K562 (cell line): Measurements from ENCODE around the gene GCN1. TPM values are rescaled to one million over a fixed set of nuclear protein-coding genes. Genes with fewer than 3 reads are reported as not detected.

Experiments used
- ATAC-seq: fragments of 200-7000 bp; cut with Tn5 transposase; 3 replicates; pipeline ENCODE4 v1.9.1; 2020; ENCODE audit warnings: moderate library complexity
- BruUV-seq: library from RNA; stranded (reverse); fragments of 400-500 nt; replicated peaks from 2 replicates; lab custom pipeline; 2021; lab: Mats Ljungman, UMichigan
- CTCF ChIA-PET: fragments of 300-600 bp; formaldehyde crosslinking; extraction: SDS; loops from one replicate; lab custom pipeline; 2021; ENCODE audit warnings: low intra/inter-chr PET ratio; lab: Yijun Ruan, JAX
- POLR2A ChIA-PET: fragments of 300-600, 350-650 bp; sonication (Branson Sonifier 250); formaldehyde crosslinking; extraction: SDS; loops from one replicate; lab custom pipeline; 2021; ENCODE audit warnings: antibody characterized with exemption, inconsistent platforms; lab: Yijun Ruan, JAX
- DNase-seq, 4 experiments: peaks; one replicate each; pipeline versions ENCODE4 v3.0.0 to v3.0.0-alpha.2; 2011 to 2018; ENCODE audit warnings: low spot score in 3 of 4, mixed read lengths in 3 of 4; ENCODE audit errors: extremely low read depth in 1 of 4
- FAIRE-seq: peaks from 2 replicates; lab custom pipeline; 2011; peaks lifted over from hg19 to GRCh38; lab: Jason Lieb, UNC
- H2AFZ ChIP-seq: 2 replicates; pipeline ENCODE4 v1.6.0; 2011; ENCODE audit warnings: low read depth, low read length, control low read depth, inconsistent platforms
- H3K27ac ChIP-seq: fragments of 200-600 bp; 3 replicates; pipeline ENCODE4 v1.8.0; 2011; ENCODE audit warnings: low read depth, mild to moderate bottlenecking, control low read depth, inconsistent platforms, low read length, moderate library complexity, mixed read lengths; ENCODE audit errors: extremely low read depth
- H3K27me3 ChIP-seq, 2 experiments: fragments of 300-600 bp in 1 of 2; 2 replicates in 1 of 2; 3 replicates in 1 of 2; pipeline versions ENCODE4 v1.6.0 to v1.8.0; 2011; ENCODE audit warnings: inconsistent platforms in 2 of 2, low read length in 2 of 2, mild to moderate bottlenecking in 1 of 2, mixed read lengths in 1 of 2, moderate library complexity in 1 of 2; ENCODE audit not compliant: control insufficient read depth in 2 of 2, insufficient read depth in 2 of 2
- H3K36me3 ChIP-seq: fragments of 300-600 bp; 3 replicates; pipeline ENCODE4 v1.8.0; 2011; ENCODE audit warnings: mild to moderate bottlenecking, low read length, inconsistent platforms; ENCODE audit not compliant: control insufficient read depth, insufficient read depth
- H3K4me1 ChIP-seq, 2 experiments: fragments of 200-600 bp in 1 of 2; replicated peaks in 1 of 2; 2 replicates in 1 of 2; 3 replicates in 1 of 2; pipeline versions ENCODE4 v1.5.1 to v1.8.0; 2011; ENCODE audit warnings: inconsistent platforms in 2 of 2, low read length in 2 of 2, mild to moderate bottlenecking in 1 of 2, mixed read lengths in 1 of 2, moderate library complexity in 1 of 2; ENCODE audit not compliant: control insufficient read depth in 2 of 2, insufficient read depth in 2 of 2
- H3K4me2 ChIP-seq: 2 replicates; pipeline ENCODE4 v1.6.1; 2011; ENCODE audit warnings: low read length, control low read depth, inconsistent platforms, mixed read lengths; ENCODE audit not compliant: insufficient read depth
- H3K4me3 ChIP-seq: fragments of 200-600 bp; sonication (generic), shearing (Covaris generic); 2 replicates; pipeline ENCODE4 v1.5.1; 2016; ENCODE audit warnings: control low read depth, inconsistent platforms
- H3K79me2 ChIP-seq: fragments of 200-600 bp; 3 replicates; pipeline ENCODE4 v1.8.0; 2011; ENCODE audit warnings: low read length, inconsistent platforms; ENCODE audit not compliant: control insufficient read depth, insufficient read depth
- H3K9ac ChIP-seq, 2 experiments: 2 replicates each; pipeline versions ENCODE4 v1.6.0 to v1.6.1; 2011; ENCODE audit warnings: low read depth in 2 of 2, low read length in 2 of 2, control low read depth in 1 of 2, inconsistent platforms in 1 of 2, mild to moderate bottlenecking in 1 of 2, mixed read lengths in 1 of 2; ENCODE audit not compliant: insufficient read depth in 1 of 2
- H3K9me1 ChIP-seq: one replicate; pipeline ENCODE4 v1.6.0; 2011; ENCODE audit warnings: inconsistent platforms, mild to moderate bottlenecking, low read length, moderate library complexity; ENCODE audit not compliant: control insufficient read depth, insufficient read depth
- H3K9me3 ChIP-seq: replicated peaks from 2 replicates; pipeline ENCODE4 v1.5.1; 2011; ENCODE audit warnings: low read depth, low read length, inconsistent platforms; ENCODE audit not compliant: control insufficient read depth, insufficient read depth
- H4K20me1 ChIP-seq: replicated peaks from 2 replicates; pipeline ENCODE4 v1.6.1; 2011; ENCODE audit warnings: low read length, inconsistent platforms, mixed read lengths; ENCODE audit not compliant: control insufficient read depth, insufficient read depth
- CBX2 ChIP-seq: fragments of 200-600 bp; sonication (generic); IDR thresholded peaks from one replicate; pipeline ENCODE4 v1.6.1; 2012; ENCODE audit warnings: mild to moderate bottlenecking, low read length, inconsistent platforms; ENCODE audit not compliant: insufficient read depth, poor library complexity, severe bottlenecking
- HES1 ChIP-seq: fragments of 450-650 bp; IDR thresholded peaks from 2 replicates; pipeline ENCODE4 v1.6.1; 2016; ENCODE audit warnings: low read depth, mild to moderate bottlenecking, moderate library complexity
- ID3 ChIP-seq, 2 experiments: fragments of 250-450 bp in 1 of 2; fragments of 450-650 bp in 1 of 2; sonication (Bioruptor Pico) in 1 of 2; IDR thresholded peaks; 2 replicates each; pipeline versions ENCODE4 v1.6.1 to v1.8.0; 2016 to 2021; ENCODE audit warnings: mild to moderate bottlenecking in 2 of 2, moderate library complexity in 2 of 2, missing compliant biosample characterization in 1 of 2, missing genetic modification characterization in 1 of 2
- MAFG ChIP-seq: fragments of 450-650 bp; conservative IDR thresholded peaks from 2 replicates; pipeline ENCODE4 v1.6.1; 2016; ENCODE audit warnings: missing genetic modification characterization, missing compliant biosample characterization
- NFE2 ChIP-seq: IDR thresholded peaks from 2 replicates; pipeline ENCODE4 v1.6.1; 2014; ENCODE audit warnings: antibody characterized with exemption, low read depth
- RCOR1 ChIP-seq, 2 experiments: IDR thresholded peaks; 2 replicates each; pipeline ENCODE4 v1.6.1; 2012; ENCODE audit warnings: low read depth in 2 of 2, low read length in 2 of 2, borderline replicate concordance in 1 of 2, improper control_type of control experiment in 1 of 2
- SIN3A ChIP-seq, 2 experiments: fragments of 150-350 bp in 1 of 2; IDR thresholded peaks; 2 replicates each; pipeline ENCODE4 v1.6.1; 2011 to 2016; ENCODE audit warnings: borderline replicate concordance in 2 of 2, low read depth in 2 of 2, low read length in 2 of 2, mild to moderate bottlenecking in 2 of 2, moderate library complexity in 2 of 2; ENCODE audit not compliant: control insufficient read depth in 1 of 2
- SMARCA4 ChIP-seq: fragments of 450-650 bp; IDR thresholded peaks from 2 replicates; pipeline ENCODE4 v1.6.1; 2016
- ZNF316 ChIP-seq: fragments of 450-650 bp; IDR thresholded peaks from 2 replicates; pipeline ENCODE4 v1.6.1; 2016
- ZNF561 ChIP-seq: fragments of 450-650 bp; formaldehyde crosslinking; conservative IDR thresholded peaks from 2 replicates; pipeline ENCODE4 v1.4.0; 2020; ENCODE audit warnings: mild to moderate bottlenecking, moderate library complexity
- WGBS: fragments of 100-300 bp; shearing (Covaris generic); methylation state at CpG from one replicate; pipeline ENCODE4 v1.1.6; 2016; ENCODE audit warnings: low coverage, mixed read lengths; ENCODE audit not compliant: insufficient coverage; ENCODE audit errors: missing lambda C conversion rate; 5-methylcytosine and 5-hydroxymethylcytosine counted together
- in situ Hi-C: fragments of 300-500 bp; cut with MboI; formaldehyde crosslinking; loops from 4 replicates; pipeline ENCODE4 v1.15.0; 2018; ENCODE audit warnings: inconsistent platforms, mixed read lengths
- intact Hi-C: fragments of 100-400 bp; cut with micrococcal nuclease; formaldehyde crosslinking; loops from 2 replicates; pipeline ENCODE4 v1.14.2; 2022
- polyA plus RNA-seq, 8 experiments: library from polyadenylated mRNA; depleted of rRNA in 4 of 8; stranded (reverse) in 5 of 8; unstranded in 3 of 8; fragments of >200 nt; fragmentation: Nextera tagmentation in 2 of 8; fragmentation: Illumina TruSeq in 1 of 8; extraction: Ambion mirVana in 2 of 8; extraction: Trizol in 1 of 8; gene quantifications; 2 replicates each; pipeline versions ENCODE4 v1.2.1 to v1.2.3, GENCODE V29; 2011 to 2014; ENCODE audit warnings: inconsistent platforms in 1 of 8, missing spikeins in 1 of 8
- total RNA-seq, 7 experiments: library from RNA; depleted of rRNA in 6 of 7; stranded (reverse); fragments of >200 nt in 6 of 7; fragmentation: Illumina TruSeq in 2 of 7; extraction: Trizol in 2 of 7; gene quantifications; 2 replicates each; pipeline versions ENCODE4 v1.2.1 to v1.2.3, GENCODE V29; 2011 to 2021; ENCODE audit warnings: low replicate concordance in 1 of 7

The GCN1 gene
- total and polyA plus RNA-seq, 9 of the 15 experiments (the other 6 are each of a cell fraction or from before 2014, with no cell fraction given) = 11.9 to 190 (median 51.7) TPM

GRCh38 chr12:120119271-120119973, 75.1 kb downstream of the GCN1 start:
- Histone ChIP-seq H4K20me1 (peaks cover 10% of the 10 kb centered on the region; the same call in 1 of the 2 replicates), H3K4me3 (no peak overlapping the region), H3K9me1 (peaks cover 6% of the 10 kb centered on the region), H2AFZ (no peak overlapping the region), H3K36me3 (peaks cover 19% of the 10 kb centered on the region), H3K27me3 (no peaks in the 10 kb centered on the region), H3K9me3 (no peaks in the 10 kb centered on the region), H3K9ac (no peak overlapping the region), H3K27ac (no peak overlapping the region), H3K4me1 (peaks cover 15 to 21% of the 10 kb centered on the region in 2 experiments; a peak in 4 of 5 replicates), H3K4me2 (no peak overlapping the region), H3K79me2 (peaks cover 41% of the 10 kb centered on the region)
- DNase-seq (no peak), FAIRE-seq (no peak), ATAC-seq (no peak)
- 91% methylated on average over 8 of the region's 9 CpGs for WGBS
- BruUV-seq = no TSS peak
- in situ Hi-C loops = no loop called here
- intact Hi-C loops = loop anchor here (10.0 kb wide), 1 partner anchor 175 kb away; the partner anchor contains the start of genes RNU4-1 and RNU4-2
- ChIA-PET CTCF (interaction anchor here (0.6 kb wide), 1 partner anchor 24 kb away, joined by 3 read pairs; no protein-coding TSS in a partner anchor), POLR2A (interaction anchor here (0.8 to 6.8 kb wide), 4 partner anchors 30 to 173 kb away, joined by 3 to 54 read pairs (median 6); partner anchors contain the start of genes RNU4-1, RNU4-2 and RPLP0)
- TF ChIP-seq SIN3A (IDR thresholded peaks at IDR 0.05; ENCODE audit: borderline replicate concordance in 2 of 2, control insufficient read depth in 1 of 2, low read depth in 2 of 2, low read length in 2 of 2) = no peak
- peak; percentile 43 for TF ChIP-seq MAFG (tag)
- peak; percentile 33 for TF ChIP-seq ZNF316
- TF ChIP-seq NFE2 = peak; percentile 35; the same call in 1 of the 2 replicates
- TF ChIP-seq ZNF561 (CRISPR knock-in tag) = no peak
- TF ChIP-seq HES1 = no peak
- TF ChIP-seq SMARCA4 = no peak
- TF ChIP-seq ID3 (CRISPR knock-in tag; IDR thresholded peaks at IDR 0.05) = no peak
- TF ChIP-seq ID3 (tag; IDR thresholded peaks at IDR 0.05) = no peak
- no peak for TF ChIP-seq CBX2
- TF ChIP-seq RCOR1 (IDR thresholded peaks at IDR 0.05; ENCODE audit: borderline replicate concordance in 1 of 2, low read depth in 2 of 2, low read length in 2 of 2) = no peak
